GM21381 (cell line): ENCODE results near the gene KRTAP12-1.
"Not testable (repeated sequence)": the region's sequence is repeated elsewhere in the genome, so short reads cannot be mapped to it uniquely, and the experiment has no call there.

Source experiments
- ATAC-seq: cut with Tn5 transposase; IDR thresholded peaks from one replicate; pipeline ENCODE4 v1.9.1; 2021; ENCODE audit warnings: mild to moderate bottlenecking, moderate library complexity; ENCODE audit not compliant: unreplicated experiment

Gene KRTAP12-1

GRCh38 chr21:44648557-44649311 lies 33.2 kb downstream of the KRTAP12-1 start:
- no peak for ATAC-seq

- ATAC-seq: no peak
These were observed 34.8 kb downstream of the KRTAP12-1 start for GRCh38 chr21:44647222-44647552.

- ATAC-seq: not testable (repeated sequence)
These were observed 35.4 kb downstream of the KRTAP12-1 start, which contains the start of gene KRTAP10-11 for GRCh38 chr21:44646366-44647221. KRTAP10-11 (plus strand) TSS chr21:44646414; CDS start chr21:44646459, 45 bp downstream.

- no peak for ATAC-seq
These were observed 37.1 kb downstream of the KRTAP12-1 start for GRCh38 chr21:44644878-44645277.

- no peak for ATAC-seq
These were observed 38.1 kb downstream of the KRTAP12-1 start for GRCh38 chr21:44643741-44644310.

- ATAC-seq: no peak
These were observed 41.2 kb downstream of the KRTAP12-1 start for GRCh38 chr21:44640761-44641160.

GRCh38 chr21:44639331-44639655 lies 42.7 kb downstream of the KRTAP12-1 start:
- no peak for ATAC-seq

GRCh38 chr21:44638506-44639330 lies 43.2 kb downstream of the KRTAP12-1 start:
- not testable (repeated sequence) for ATAC-seq

- not testable (repeated sequence) for ATAC-seq
These were observed 44.1 kb downstream of the KRTAP12-1 start for GRCh38 chr21:44637851-44638348.

GRCh38 chr21:44637018-44637850 lies 44.7 kb downstream of the KRTAP12-1 start, which contains the start of gene KRTAP10-10:
KRTAP10-10 (plus strand) TSS chr21:44637356; CDS start chr21:44637418, 62 bp downstream.
- ATAC-seq: no peak

- no peak for ATAC-seq
These were observed 45.5 kb downstream of the KRTAP12-1 start for GRCh38 chr21:44636209-44637017.

GRCh38 chr21:44632067-44632466 lies 49.9 kb downstream of the KRTAP12-1 start:
- ATAC-seq: no peak
